Body of pancreas (tissue), 4 donors: ENCODE results near the gene COPZ1. TPM values are rescaled to one million over a fixed set of nuclear protein-coding genes. Genes with fewer than 3 reads are reported as not detected.
A peak's percentile ranks its signal among the peaks of the same experiment; 100 is the strongest.

Experiments used
- ATAC-seq: fragments of 150-250 bp; one replicate; pipeline ENCODE4 v1.9.1; 2016
- DNase-seq, 4 donors: peaks; one replicate each; pipeline ENCODE4 v3.0.0-alpha.2; 2019
- H3K27ac ChIP-seq, 4 donors: fragments of 200-600 bp; sonication (generic); 1 replicate in 3 of 4; 2 replicates in 1 of 4; pipeline versions ENCODE4 v1.5.1 to v1.6.1; 2016 to 2019; ENCODE audit warnings: mild to moderate bottlenecking in 1 of 4, mixed read lengths in 1 of 4, moderate library complexity in 1 of 4
- H3K27me3 ChIP-seq, 2 donors: fragments of 200-600 bp; sonication (generic); one replicate each; pipeline ENCODE4 v1.6.0; 2016; ENCODE audit warnings: mild to moderate bottlenecking in 1 of 2
- H3K36me3 ChIP-seq, 2 donors: fragments of 200-600 bp; sonication (generic); replicated peaks in 1 of 2; 2 replicates each; pipeline ENCODE4 v1.5.1; 2016; ENCODE audit warnings: low read depth in 2 of 2; ENCODE audit not compliant: insufficient read depth in 1 of 2
- H3K4me1 ChIP-seq: fragments of 200-600 bp; sonication (generic); one replicate; pipeline ENCODE4 v1.6.0; 2016
- H3K4me3 ChIP-seq, 2 donors: fragments of 200-600 bp; sonication (generic); 1 replicate in 1 of 2; 2 replicates in 1 of 2; pipeline ENCODE4 v1.5.1; 2016 to 2019
- H3K9me3 ChIP-seq, 3 donors: fragments of 200-600 bp; sonication (generic); 1 replicate in 2 of 3; 2 replicates in 1 of 3; pipeline ENCODE4 v1.5.1; 2016
- CTCF ChIP-seq, 7 experiments: fragments of 450-650 bp in 4 of 7; fragments of 200-600 bp in 3 of 7; sonication (generic) in 3 of 7; IDR thresholded peaks; one replicate each; pipeline ENCODE4 v1.5.1; 2016 to 2019; ENCODE audit warnings: antibody characterized with exemption in 7 of 7
- POLR2A ChIP-seq, 3 donors: fragments of 450-650 bp; IDR thresholded peaks; one replicate each; pipeline ENCODE4 v1.6.1; 2016; ENCODE audit warnings: antibody characterized with exemption in 3 of 3, mild to moderate bottlenecking in 2 of 3
- WGBS, 2 donors: methylation state at CpG; one replicate each; pipeline ENCODE4 v1.1.5; 2017; 5-methylcytosine and 5-hydroxymethylcytosine counted together
- intact Hi-C: fragments of 100-400 bp; cut with DNase I; formaldehyde crosslinking; loops from one replicate; pipeline ENCODE4 v1.15.1; 2023
- total RNA-seq, 2 donors: library from RNA; depleted of rRNA; stranded (reverse); fragments of >200 nt; gene quantifications; one replicate each; pipeline ENCODE4 v1.1.0, GENCODE V29; 2016

The COPZ1 gene
- total RNA-seq, 2 donors from 2014 or later = 34.3 to 71.3 TPM

- H3K36me3 ChIP-seq = no peaks in the 10 kb centered on the region
- peaks cover 43% of the 10 kb centered on the region for H3K4me1 ChIP-seq
- H3K27me3 ChIP-seq = no peaks in the 10 kb centered on the region
- H3K27ac ChIP-seq = peak overlapping the region in 3 of 4 donors; percentile 76 to 84 (median 81)
- intact Hi-C loops = loop anchor here (5.0 to 10.0 kb wide), 3 partner anchors 69 to 136 kb away; no protein-coding TSS in a partner anchor
- DNase-seq (peak; percentile 84 to 93 (median 88)), ATAC-seq (peak; percentile 45)
- 53 to 58% methylated on average over 16 of the region's 16 CpGs for WGBS, 2 donors
- H3K9me3 ChIP-seq = no peaks in the 10 kb centered on the region
- H3K4me3 ChIP-seq = no peak overlapping the region
- no peak for TF ChIP-seq POLR2A (IDR thresholded peaks at IDR 0.05)
- peak; percentile 59 to 96 (median 91) for TF ChIP-seq CTCF (IDR thresholded peaks at IDR 0.05)
These were observed 36.0 kb downstream of the COPZ1 start for GRCh38 chr12:54360717-54361456.

- DNase-seq (no peak), ATAC-seq (no peak)
- Histone ChIP-seq H3K4me3 (no peak overlapping the region), H3K27ac (no peak overlapping the region), H3K36me3 (no peaks in the 10 kb centered on the region), H3K27me3 (no peaks in the 10 kb centered on the region), H3K9me3 (no peaks in the 10 kb centered on the region), H3K4me1 (peaks cover 21% of the 10 kb centered on the region)
- TF ChIP-seq CTCF (IDR thresholded peaks at IDR 0.05) (no peak), POLR2A (IDR thresholded peaks at IDR 0.05) (no peak)
- intact Hi-C loops = loop anchor here (5.0 to 10.0 kb wide), 3 partner anchors 71 to 138 kb away; no protein-coding TSS in a partner anchor
- WGBS, 2 donors = 20 to 63% methylated on average over 1 to 8 of the region's 8 CpGs
These were observed 38.1 kb downstream of the COPZ1 start for GRCh38 chr12:54363047-54363446.

GRCh38 chr12:54363618-54364017 lies 38.7 kb downstream of the COPZ1 start:
- no peak overlapping the region for H3K27ac ChIP-seq
- H3K9me3 ChIP-seq = no peaks in the 10 kb centered on the region
- peaks cover 21% of the 10 kb centered on the region for H3K4me1 ChIP-seq
- no peaks in the 10 kb centered on the region for H3K27me3 ChIP-seq
- no peak for ATAC-seq
- intact Hi-C loops = loop anchor here (5.0 to 10.0 kb wide), 3 partner anchors 71 to 139 kb away; no protein-coding TSS in a partner anchor
- DNase-seq = peak in 1 of 4 donors; percentile 37
- WGBS, 2 donors = 77 to 84% methylated on average over 4 to 6 of the region's 6 CpGs
- no peaks in the 10 kb centered on the region for H3K36me3 ChIP-seq
- no peak overlapping the region for H3K4me3 ChIP-seq
- TF ChIP-seq CTCF (IDR thresholded peaks at IDR 0.05) (no peak), POLR2A (IDR thresholded peaks at IDR 0.05) (no peak)

- TF ChIP-seq CTCF (IDR thresholded peaks at IDR 0.05) (no peak), POLR2A (IDR thresholded peaks at IDR 0.05) (no peak)
- Histone ChIP-seq H3K4me3 (no peak within 1 kb of the TSS), H3K36me3 (no peaks in the 10 kb centered on the region), H3K4me1 (peaks cover 27% of the 10 kb centered on the region), H3K27ac (no peak within 1 kb of the TSS), H3K9me3 (no peaks in the 10 kb centered on the region), H3K27me3 (no peaks in the 10 kb centered on the region)
- ATAC-seq = no peak
- intact Hi-C loops = loop anchor here (5.0 to 10.0 kb wide), 3 partner anchors 72 to 140 kb away; no protein-coding TSS in a partner anchor
- 58 to 81% methylated on average over 4 of the region's 4 CpGs for WGBS, 2 donors
- peak in 1 of 4 donors; percentile 51 for DNase-seq
These were observed 39.5 kb downstream of the COPZ1 start, which contains the start of gene GPR84 for GRCh38 chr12:54364413-54364812. TSS of gene GPR84 (minus strand) at chr12:54364486. CDS start at chr12:54363851, 635 bp downstream.
